HepG2 (cell line): Measurements from ENCODE around the gene NOP56. TPM values are rescaled to one million over a fixed set of nuclear protein-coding genes. Genes with fewer than 3 reads are reported as not detected.

Source experiments
- MXI1 ChIP-seq: IDR thresholded peaks from 3 replicates; pipeline ENCODE4 v1.6.1; 2012; ENCODE audit warnings: low read depth, low read length, inconsistent platforms, borderline replicate concordance
- ONECUT2 ChIP-seq: sonication (generic); formaldehyde crosslinking; IDR thresholded peaks from 2 replicates; pipeline ENCODE4 v1.4.0; 2020; ENCODE audit warnings: missing genetic modification reagents
- RFXANK ChIP-seq: IDR thresholded peaks from 2 replicates; pipeline ENCODE4 v1.6.1; 2016
- SP1 ChIP-seq, 2 experiments: fragments of 450-650 bp in 1 of 2; sonication (generic) in 1 of 2; formaldehyde crosslinking in 1 of 2; IDR thresholded peaks; 2 replicates each; pipeline versions ENCODE4 v1.4.0 to v1.6.1; 2016 to 2020; ENCODE audit warnings: missing genetic modification reagents in 1 of 2
- TARDBP ChIP-seq: sonication (generic); formaldehyde crosslinking; IDR thresholded peaks from 2 replicates; pipeline ENCODE4 v1.8.0; 2022; ENCODE audit warnings: mild to moderate bottlenecking, missing genetic modification reagents
- TBX2 ChIP-seq: sonication (generic); formaldehyde crosslinking; IDR thresholded peaks from 2 replicates; pipeline ENCODE4 v1.5.0; 2020; ENCODE audit warnings: missing genetic modification reagents, mild to moderate bottlenecking, borderline replicate concordance
- ZFY ChIP-seq: sonication (generic); formaldehyde crosslinking; IDR thresholded peaks from 2 replicates; pipeline ENCODE4 v1.4.0; 2020; ENCODE audit warnings: missing genetic modification reagents
- polyA plus RNA-seq, 8 experiments: library from polyadenylated mRNA; depleted of rRNA in 3 of 8; stranded (reverse) in 7 of 8; unstranded in 1 of 8; fragments of >200 nt; fragmentation: Illumina TruSeq in 4 of 8; extraction: Trizol in 4 of 8; gene quantifications; 2 replicates each; pipeline versions ENCODE4 v1.2.1 to v1.2.3, GENCODE V29; 2011 to 2016; ENCODE audit warnings: low read depth in 4 of 8, missing spikeins in 1 of 8, mixed read lengths in 1 of 8; ENCODE audit not compliant: insufficient read depth in 1 of 8
- total RNA-seq, 5 experiments: library from RNA; depleted of rRNA; stranded (reverse); fragments of >200 nt; fragmentation: Illumina TruSeq; extraction: Trizol; gene quantifications; 2 replicates each; pipeline ENCODE4 v1.2.3, GENCODE V29; 2016; ENCODE audit warnings: low read depth in 1 of 5
- TF ChIP-seq, protein P1 (sequence below): sonication (generic); formaldehyde crosslinking; IDR thresholded peaks from 2 replicates; pipeline ENCODE4 v1.4.0; 2020; ENCODE audit warnings: missing genetic modification reagents, mild to moderate bottlenecking, borderline replicate concordance
- TF ChIP-seq, protein P2 (sequence below): sonication (generic); formaldehyde crosslinking; conservative IDR thresholded peaks from 2 replicates; pipeline ENCODE4 v1.4.0; 2020; ENCODE audit warnings: missing genetic modification reagents
- TF ChIP-seq, protein P3 (sequence below): sonication (generic); formaldehyde crosslinking; IDR thresholded peaks from 2 replicates; pipeline ENCODE4 v1.5.1; 2020; ENCODE audit warnings: missing genetic modification reagents, mild to moderate bottlenecking, borderline replicate concordance
- TF ChIP-seq, protein P4 (sequence below): sonication (generic); formaldehyde crosslinking; IDR thresholded peaks from 2 replicates; pipeline ENCODE4 v1.9.0; 2021; ENCODE audit warnings: mild to moderate bottlenecking, missing genetic modification reagents
- TF ChIP-seq, protein P5 (sequence below): sonication (generic); formaldehyde crosslinking; IDR thresholded peaks from 2 replicates; pipeline ENCODE4 v1.9.0; 2021; ENCODE audit warnings: missing genetic modification reagents, borderline replicate concordance

NOP56 gene
- total and polyA plus RNA-seq, 2 of the 13 experiments (the other 11 are each of a cell fraction or from before 2014, with no cell fraction given) = 369 to 1,116 TPM

DNA sequence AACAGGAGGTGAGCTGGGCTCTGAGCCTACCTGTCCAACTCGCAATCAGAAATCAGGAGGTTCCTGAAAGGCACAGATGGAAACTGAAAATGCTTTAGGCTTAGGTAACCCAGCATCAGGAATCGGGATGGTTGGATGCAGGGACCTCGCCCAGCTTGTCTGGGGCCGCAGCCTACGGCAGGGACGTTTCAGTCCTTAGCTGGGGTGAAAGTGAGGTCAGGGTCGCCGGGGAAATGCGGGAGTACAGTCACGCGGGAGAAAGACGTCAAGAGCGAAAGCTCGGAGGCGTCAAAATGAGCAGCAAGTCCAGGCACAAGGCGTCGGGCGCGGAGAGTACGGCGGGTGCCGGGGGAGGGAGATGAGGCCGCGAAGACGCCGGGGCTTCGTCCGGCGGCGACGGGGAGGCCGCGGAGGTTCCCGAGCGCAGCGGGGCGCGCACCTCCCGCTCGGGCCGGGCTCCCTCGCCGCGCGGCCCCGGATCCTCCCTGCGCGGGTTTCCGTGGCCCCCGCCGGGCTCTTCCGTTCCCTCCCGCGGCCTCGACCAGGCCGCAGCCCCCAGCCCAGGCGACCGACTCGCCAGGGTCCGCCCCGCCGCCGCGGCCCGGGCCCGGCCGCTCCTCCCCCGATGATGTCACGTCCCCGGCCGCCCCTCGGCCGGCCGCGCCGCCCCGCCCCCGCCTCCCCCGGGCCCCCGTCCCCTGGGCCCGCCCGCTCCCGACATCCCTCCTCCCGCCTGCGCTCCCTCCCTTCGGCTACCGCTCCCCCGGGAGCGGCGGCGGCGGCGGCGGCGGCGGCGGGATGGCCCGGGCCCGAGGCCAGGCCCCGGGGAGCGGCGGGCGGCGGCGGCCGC is 39.8 kb downstream of the NOP56 start, which contains the start of gene EBF4 (continued):
- TF ChIP-seq, protein P1, sequence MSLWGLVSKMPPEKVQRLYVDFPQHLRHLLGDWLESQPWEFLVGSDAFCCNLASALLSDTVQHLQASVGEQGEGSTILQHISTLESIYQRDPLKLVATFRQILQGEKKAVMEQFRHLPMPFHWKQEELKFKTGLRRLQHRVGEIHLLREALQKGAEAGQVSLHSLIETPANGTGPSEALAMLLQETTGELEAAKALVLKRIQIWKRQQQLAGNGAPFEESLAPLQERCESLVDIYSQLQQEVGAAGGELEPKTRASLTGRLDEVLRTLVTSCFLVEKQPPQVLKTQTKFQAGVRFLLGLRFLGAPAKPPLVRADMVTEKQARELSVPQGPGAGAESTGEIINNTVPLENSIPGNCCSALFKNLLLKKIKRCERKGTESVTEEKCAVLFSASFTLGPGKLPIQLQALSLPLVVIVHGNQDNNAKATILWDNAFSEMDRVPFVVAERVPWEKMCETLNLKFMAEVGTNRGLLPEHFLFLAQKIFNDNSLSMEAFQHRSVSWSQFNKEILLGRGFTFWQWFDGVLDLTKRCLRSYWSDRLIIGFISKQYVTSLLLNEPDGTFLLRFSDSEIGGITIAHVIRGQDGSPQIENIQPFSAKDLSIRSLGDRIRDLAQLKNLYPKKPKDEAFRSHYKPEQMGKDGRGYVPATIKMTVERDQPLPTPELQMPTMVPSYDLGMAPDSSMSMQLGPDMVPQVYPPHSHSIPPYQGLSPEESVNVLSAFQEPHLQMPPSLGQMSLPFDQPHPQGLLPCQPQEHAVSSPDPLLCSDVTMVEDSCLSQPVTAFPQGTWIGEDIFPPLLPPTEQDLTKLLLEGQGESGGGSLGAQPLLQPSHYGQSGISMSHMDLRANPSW = no peak
- TF ChIP-seq RFXANK (CRISPR knock-in tag) (no peak), TARDBP (CRISPR knock-in tag) (no peak), MXI1 (0 out of 3 replicates have a peak, but pooled peaks have one; percentile 20), ONECUT2 (no peak), TBX2 (CRISPR knock-in tag) (no peak), SP1 (IDR thresholded peaks at IDR 0.05) (no peak), SP1 (CRISPR knock-in tag; IDR thresholded peaks at IDR 0.05) (no peak), ZFY (peak; percentile 74)
- TF ChIP-seq, protein P2, sequence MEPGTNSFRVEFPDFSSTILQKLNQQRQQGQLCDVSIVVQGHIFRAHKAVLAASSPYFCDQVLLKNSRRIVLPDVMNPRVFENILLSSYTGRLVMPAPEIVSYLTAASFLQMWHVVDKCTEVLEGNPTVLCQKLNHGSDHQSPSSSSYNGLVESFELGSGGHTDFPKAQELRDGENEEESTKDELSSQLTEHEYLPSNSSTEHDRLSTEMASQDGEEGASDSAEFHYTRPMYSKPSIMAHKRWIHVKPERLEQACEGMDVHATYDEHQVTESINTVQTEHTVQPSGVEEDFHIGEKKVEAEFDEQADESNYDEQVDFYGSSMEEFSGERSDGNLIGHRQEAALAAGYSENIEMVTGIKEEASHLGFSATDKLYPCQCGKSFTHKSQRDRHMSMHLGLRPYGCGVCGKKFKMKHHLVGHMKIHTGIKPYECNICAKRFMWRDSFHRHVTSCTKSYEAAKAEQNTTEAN (CRISPR knock-in tag) = 0 out of 2 replicates have a peak, but pooled peaks have one; percentile 38
- TF ChIP-seq, protein P3, sequence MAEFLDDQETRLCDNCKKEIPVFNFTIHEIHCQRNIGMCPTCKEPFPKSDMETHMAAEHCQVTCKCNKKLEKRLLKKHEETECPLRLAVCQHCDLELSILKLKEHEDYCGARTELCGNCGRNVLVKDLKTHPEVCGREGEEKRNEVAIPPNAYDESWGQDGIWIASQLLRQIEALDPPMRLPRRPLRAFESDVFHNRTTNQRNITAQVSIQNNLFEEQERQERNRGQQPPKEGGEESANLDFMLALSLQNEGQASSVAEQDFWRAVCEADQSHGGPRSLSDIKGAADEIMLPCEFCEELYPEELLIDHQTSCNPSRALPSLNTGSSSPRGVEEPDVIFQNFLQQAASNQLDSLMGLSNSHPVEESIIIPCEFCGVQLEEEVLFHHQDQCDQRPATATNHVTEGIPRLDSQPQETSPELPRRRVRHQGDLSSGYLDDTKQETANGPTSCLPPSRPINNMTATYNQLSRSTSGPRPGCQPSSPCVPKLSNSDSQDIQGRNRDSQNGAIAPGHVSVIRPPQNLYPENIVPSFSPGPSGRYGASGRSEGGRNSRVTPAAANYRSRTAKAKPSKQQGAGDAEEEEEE (CRISPR knock-in tag) = no peak
- TF ChIP-seq, protein P4, sequence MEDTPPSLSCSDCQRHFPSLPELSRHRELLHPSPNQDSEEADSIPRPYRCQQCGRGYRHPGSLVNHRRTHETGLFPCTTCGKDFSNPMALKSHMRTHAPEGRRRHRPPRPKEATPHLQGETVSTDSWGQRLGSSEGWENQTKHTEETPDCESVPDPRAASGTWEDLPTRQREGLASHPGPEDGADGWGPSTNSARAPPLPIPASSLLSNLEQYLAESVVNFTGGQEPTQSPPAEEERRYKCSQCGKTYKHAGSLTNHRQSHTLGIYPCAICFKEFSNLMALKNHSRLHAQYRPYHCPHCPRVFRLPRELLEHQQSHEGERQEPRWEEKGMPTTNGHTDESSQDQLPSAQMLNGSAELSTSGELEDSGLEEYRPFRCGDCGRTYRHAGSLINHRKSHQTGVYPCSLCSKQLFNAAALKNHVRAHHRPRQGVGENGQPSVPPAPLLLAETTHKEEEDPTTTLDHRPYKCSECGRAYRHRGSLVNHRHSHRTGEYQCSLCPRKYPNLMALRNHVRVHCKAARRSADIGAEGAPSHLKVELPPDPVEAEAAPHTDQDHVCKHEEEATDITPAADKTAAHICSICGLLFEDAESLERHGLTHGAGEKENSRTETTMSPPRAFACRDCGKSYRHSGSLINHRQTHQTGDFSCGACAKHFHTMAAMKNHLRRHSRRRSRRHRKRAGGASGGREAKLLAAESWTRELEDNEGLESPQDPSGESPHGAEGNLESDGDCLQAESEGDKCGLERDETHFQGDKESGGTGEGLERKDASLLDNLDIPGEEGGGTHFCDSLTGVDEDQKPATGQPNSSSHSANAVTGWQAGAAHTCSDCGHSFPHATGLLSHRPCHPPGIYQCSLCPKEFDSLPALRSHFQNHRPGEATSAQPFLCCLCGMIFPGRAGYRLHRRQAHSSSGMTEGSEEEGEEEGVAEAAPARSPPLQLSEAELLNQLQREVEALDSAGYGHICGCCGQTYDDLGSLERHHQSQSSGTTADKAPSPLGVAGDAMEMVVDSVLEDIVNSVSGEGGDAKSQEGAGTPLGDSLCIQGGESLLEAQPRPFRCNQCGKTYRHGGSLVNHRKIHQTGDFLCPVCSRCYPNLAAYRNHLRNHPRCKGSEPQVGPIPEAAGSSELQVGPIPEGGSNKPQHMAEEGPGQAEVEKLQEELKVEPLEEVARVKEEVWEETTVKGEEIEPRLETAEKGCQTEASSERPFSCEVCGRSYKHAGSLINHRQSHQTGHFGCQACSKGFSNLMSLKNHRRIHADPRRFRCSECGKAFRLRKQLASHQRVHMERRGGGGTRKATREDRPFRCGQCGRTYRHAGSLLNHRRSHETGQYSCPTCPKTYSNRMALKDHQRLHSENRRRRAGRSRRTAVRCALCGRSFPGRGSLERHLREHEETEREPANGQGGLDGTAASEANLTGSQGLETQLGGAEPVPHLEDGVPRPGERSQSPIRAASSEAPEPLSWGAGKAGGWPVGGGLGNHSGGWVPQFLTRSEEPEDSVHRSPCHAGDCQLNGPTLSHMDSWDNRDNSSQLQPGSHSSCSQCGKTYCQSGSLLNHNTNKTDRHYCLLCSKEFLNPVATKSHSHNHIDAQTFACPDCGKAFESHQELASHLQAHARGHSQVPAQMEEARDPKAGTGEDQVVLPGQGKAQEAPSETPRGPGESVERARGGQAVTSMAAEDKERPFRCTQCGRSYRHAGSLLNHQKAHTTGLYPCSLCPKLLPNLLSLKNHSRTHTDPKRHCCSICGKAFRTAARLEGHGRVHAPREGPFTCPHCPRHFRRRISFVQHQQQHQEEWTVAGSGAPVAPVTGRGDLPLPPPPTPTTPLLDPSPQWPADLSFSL (CRISPR knock-in tag) = no peak
- TF ChIP-seq, protein P5, sequence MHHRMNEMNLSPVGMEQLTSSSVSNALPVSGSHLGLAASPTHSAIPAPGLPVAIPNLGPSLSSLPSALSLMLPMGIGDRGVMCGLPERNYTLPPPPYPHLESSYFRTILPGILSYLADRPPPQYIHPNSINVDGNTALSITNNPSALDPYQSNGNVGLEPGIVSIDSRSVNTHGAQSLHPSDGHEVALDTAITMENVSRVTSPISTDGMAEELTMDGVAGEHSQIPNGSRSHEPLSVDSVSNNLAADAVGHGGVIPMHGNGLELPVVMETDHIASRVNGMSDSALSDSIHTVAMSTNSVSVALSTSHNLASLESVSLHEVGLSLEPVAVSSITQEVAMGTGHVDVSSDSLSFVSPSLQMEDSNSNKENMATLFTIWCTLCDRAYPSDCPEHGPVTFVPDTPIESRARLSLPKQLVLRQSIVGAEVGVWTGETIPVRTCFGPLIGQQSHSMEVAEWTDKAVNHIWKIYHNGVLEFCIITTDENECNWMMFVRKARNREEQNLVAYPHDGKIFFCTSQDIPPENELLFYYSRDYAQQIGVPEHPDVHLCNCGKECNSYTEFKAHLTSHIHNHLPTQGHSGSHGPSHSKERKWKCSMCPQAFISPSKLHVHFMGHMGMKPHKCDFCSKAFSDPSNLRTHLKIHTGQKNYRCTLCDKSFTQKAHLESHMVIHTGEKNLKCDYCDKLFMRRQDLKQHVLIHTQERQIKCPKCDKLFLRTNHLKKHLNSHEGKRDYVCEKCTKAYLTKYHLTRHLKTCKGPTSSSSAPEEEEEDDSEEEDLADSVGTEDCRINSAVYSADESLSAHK (CRISPR knock-in tag) = peak; percentile 14; the same call in 1 of the 2 replicates
